ENCODE measurements around the gene LGR5. TPM values are rescaled to one million over a fixed set of nuclear protein-coding genes. Genes with fewer than 3 reads are reported as not detected.
"Not testable (repeated sequence)": the region's sequence is repeated elsewhere in the genome, so short reads cannot be mapped to it uniquely, and the experiment has no call there.

Gene LGR5
- polyA plus RNA-seq, 1 donor, result 4.5 TPM

DNA sequence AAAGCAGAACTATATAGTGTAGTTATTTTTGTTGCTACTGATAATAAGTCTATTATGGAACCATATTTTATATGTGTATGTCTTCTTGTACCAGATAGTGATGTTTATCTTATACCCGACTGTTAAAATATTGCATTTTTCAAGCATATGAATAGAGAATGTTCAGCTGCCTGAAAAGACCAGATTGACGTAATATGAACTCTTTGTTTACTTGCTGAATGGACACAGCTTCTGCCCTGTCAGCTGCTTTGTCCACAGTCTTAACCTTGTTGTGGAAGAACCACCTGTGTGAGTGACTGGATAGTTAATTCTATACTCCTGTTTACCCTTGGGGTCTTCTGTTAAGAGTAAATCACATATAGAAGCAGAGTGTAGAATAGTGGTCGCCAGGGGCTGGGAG, 109.3 kb downstream of the LGR5 start:
- no peak for DNase-seq (ENCODE audit: low read depth)

GRCh38 chr12:71551529-71551928, 111.9 kb downstream of the LGR5 start:
- no peak for DNase-seq (ENCODE audit: low read depth)

DNA sequence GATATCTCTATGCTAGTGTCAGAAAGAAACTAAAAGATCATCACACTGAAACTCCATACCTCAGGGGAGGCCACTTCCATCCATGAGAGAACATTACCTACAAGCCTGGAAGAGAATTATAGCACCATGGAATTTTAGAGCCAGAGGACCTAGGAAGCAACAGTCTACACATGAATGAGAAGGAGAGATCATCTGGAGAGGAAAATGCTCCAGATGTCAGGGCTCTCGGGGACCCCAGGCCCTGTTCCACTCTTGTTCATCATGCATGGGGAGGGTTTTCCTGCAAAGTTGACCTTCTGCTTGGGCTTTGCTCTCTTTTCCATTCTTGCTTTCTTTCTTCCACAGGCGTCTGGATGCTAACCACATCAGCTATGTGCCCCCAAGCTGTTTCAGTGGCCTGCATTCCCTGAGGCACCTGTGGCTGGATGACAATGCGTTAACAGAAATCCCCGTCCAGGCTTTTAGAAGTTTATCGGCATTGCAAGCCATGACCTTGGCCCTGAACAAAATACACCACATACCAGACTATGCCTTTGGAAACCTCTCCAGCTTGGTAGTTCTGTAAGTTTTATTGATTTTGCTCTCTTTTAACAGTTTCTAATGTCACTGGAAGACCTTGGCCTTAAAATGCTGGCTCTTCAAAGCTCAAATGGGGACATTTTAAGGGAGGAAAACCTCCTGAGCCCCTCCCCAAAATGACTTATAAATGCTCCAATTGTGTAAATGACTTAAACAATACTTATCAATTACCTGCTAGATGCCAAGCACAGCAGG, 113.3 kb downstream of the LGR5 start:
- no peak for DNase-seq (ENCODE audit: low read depth)

GRCh38 chr12:71555191-71555590, 115.6 kb downstream of the LGR5 start:
- DNase-seq (ENCODE audit: low read depth), result no peak

DNA sequence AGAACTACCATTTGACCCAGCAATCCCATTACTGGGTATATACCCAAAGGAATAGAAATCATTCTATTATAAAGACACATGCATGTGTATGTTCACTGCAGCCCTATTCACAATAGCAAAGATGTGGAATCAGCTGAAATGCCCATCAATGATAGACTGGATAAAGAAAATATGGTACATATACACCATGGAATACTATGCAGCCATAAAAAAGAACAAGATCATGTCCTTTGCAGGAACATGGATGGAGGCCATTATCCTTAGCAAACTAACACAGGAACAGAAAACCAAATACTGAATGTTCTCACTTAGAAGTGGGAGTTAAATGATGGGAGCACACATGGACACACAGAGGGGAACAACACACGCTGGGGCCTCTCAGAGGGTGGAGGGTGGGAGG, 116.2 kb downstream of the LGR5 start:
- not testable (repeated sequence) for DNase-seq (ENCODE audit: low read depth)

GRCh38 chr12:71556448-71556847, 116.8 kb downstream of the LGR5 start:
- no peak for DNase-seq (ENCODE audit: low read depth)

DNA sequence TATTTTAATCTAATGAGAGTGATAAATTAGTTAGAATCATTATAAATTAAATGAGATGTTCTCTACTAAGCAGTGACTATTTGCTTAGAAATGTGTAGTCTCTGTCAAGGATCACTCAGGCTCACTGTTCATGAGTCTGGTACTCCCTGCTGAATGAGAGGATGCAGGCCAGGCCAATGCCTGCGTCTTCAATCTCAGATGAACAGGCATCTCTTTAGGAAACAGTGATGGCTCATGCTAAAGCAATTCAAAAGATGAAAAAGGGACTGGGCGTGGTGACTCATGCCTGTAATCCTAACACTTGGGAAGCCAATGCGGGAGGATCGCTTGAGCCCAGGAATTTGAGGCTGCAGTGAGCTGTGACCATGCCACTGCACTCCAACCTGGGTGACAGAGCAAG, 117.3 kb downstream of the LGR5 start:
- DNase-seq (ENCODE audit: low read depth), result no peak

GRCh38 chr12:71558445-71558844, 118.8 kb downstream of the LGR5 start:
- DNase-seq (ENCODE audit: low read depth), result no peak

DNA sequence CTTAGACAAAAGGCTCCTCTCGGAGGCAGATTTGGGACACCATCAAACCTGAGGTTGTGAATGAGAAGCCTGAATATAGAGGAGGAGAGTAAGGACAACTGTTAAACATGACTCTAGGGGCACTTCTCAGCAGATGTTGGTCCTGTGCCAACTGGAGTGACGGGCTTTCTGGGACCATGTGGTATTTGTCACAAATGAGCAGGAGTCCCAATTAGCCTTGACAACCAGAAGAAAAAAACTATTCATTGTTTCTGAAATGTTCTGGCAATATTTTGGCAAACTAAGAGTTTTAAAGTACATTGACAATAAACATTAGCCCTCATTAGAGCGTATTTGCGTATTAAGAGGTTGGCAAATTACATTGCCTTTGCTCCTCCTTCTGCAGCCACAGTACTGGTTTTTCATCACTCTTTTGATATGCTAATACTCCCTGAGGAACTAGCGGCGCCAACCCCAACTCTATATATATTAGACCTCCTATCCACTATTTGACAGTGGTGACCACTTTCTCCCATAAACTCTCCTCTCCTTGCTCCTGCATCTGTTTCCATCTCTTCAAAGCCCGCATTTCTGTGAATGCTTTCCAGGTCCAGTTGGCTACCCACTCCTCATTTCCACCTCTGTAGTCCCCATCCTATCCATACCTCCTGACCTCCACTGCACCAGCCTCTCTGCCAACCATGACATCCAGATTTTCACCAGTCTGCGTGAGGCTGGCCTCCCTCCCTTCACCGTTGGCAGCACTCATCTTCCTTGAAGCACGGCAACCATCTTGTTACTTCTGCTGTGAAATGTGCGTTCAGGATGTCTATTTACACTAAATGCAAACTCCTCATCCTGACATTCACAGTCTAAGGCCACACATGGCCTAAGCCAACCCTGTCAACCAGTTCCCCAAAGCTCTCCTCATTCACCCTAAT, 123.3 kb downstream of the LGR5 start:
- DNase-seq (ENCODE audit: low read depth), result no peak

DNA sequence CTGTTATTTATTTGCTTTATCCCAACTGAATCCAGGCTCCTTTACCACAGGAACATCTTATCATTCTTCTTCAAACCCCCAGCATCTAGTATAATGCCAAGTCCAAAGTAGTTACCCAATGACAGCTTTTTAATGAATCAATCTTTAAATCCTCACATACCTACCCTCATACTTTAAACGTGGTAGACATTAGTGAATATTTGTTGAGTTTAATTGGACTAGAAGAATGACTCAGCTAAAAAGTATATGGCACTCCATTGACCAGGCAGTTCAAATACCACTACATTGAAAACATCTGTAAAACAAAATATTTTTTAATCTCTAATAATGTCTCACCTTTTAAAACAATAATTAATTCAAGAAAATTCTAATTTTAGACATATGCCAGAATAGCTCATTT, 125.9 kb downstream of the LGR5 start:
- DNase-seq (ENCODE audit: low read depth), result no peak

DNA sequence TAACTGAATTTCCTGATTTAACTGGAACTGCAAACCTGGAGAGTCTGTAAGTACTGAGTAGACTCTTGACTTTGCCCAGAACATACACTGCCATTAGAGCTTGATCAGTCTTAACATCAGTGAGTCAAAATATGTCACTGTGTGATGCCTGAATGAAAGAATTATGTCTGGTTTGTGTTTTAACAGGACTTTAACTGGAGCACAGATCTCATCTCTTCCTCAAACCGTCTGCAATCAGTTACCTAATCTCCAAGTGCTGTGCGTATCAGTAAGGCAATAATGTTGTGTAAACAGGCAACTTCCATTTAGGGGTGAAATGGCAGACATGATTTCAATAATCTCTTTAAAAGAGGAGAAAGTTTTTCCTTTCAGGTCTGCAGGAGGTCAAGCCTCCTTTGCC, 127.1 kb downstream of the LGR5 start:
- DNase-seq (ENCODE audit: low read depth), result no peak

- DNase-seq (ENCODE audit: low read depth), result no peak
Observed at GRCh38 chr12:71567537-71567936, 127.9 kb downstream of the LGR5 start.

- not testable (repeated sequence) for DNase-seq (ENCODE audit: low read depth)
Observed at GRCh38 chr12:71569885-71570284, 130.3 kb downstream of the LGR5 start.

GRCh38 chr12:71576496-71576895, 136.9 kb downstream of the LGR5 start:
- no peak for DNase-seq (ENCODE audit: low read depth)

DNA sequence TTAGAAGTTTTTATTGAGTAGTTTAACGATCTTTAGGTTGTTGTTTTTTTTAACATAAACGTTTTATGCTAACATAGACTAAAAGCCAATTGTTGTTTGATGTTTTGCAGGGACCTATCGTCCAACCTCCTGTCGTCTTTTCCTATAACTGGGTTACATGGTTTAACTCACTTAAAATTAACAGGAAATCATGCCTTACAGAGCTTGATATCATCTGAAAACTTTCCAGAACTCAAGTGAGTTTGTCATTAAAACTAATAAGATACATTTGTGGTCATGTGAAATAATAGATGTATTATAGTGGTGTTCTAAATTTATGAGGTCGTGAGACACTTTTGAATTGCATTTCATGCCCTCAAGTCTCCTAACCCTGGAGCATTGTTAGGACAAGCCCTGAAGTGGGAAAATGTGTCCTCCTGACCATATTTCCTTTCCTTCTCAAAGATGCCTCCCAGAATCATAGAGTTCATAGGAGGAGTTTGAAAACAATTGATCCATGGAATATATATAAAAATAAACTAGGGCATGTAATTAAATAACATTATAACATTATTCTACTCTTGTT, 139.2 kb downstream of the LGR5 start:
- no peak for DNase-seq (ENCODE audit: low read depth)

GRCh38 chr12:71581206-71581605, 141.6 kb downstream of the LGR5 start:
- DNase-seq (ENCODE audit: low read depth), result no peak

DNA sequence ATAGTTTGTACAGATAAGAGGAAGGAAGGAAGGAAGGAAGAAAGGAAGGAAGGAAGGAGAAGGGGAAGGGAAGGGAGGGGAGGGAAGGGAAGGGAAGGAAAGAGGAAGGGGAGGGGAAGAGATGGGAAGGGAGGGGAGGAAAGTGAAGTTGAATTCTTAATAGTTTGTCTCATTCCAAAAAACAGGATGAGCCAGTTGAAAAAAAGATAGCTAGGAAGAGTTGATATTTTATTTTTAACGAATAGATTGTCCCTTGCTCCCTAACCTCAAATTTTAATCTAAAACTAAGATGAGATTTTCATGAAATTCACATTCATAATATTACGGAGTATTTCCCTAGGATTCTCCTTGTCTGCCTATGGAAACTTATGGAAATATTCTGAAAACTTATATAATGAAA, 143.3 kb downstream of the LGR5 start:
- no peak for DNase-seq (ENCODE audit: low read depth)

DNA sequence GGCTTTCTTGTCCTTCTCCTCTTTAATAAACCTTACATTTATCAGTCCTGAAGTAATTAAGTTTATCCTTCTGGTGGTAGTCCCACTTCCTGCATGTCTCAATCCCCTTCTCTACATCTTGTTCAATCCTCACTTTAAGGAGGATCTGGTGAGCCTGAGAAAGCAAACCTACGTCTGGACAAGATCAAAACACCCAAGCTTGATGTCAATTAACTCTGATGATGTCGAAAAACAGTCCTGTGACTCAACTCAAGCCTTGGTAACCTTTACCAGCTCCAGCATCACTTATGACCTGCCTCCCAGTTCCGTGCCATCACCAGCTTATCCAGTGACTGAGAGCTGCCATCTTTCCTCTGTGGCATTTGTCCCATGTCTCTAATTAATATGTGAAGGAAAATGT, 144.8 kb downstream of the LGR5 start:
- DNase-seq (ENCODE audit: low read depth), result no peak

- DNase-seq (ENCODE audit: low read depth), result no peak
Observed at GRCh38 chr12:71585218-71585617, 145.6 kb downstream of the LGR5 start.

- no peak for DNase-seq (ENCODE audit: low read depth)
Observed at GRCh38 chr12:71587012-71587411, 147.4 kb downstream of the LGR5 start.

- DNase-seq (ENCODE audit: low read depth), result no peak
Observed at GRCh38 chr12:71589478-71589881, 149.9 kb downstream of the LGR5 start.

DNA sequence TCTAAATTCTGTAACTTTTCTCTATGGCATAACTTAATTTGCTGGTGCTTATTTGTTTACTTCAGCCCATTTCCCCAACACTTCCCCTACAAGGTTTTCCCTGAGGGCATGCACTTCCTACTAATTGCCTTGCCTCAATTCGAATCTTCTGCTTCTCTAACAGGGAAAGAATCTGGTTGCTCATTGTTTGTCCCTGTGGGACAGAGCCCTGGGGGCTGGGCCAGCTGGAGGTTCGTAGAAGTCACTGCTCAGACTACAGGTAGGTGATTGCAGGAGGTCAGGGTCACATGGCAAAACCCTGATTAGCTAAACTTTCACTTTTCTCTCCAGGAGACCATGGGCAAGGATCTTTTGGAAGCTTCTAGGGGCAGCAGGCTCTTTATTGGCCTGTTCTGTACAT, 152.0 kb downstream of the LGR5 start:
- no peak for DNase-seq (ENCODE audit: low read depth)

GRCh38 chr12:71592841-71593240, 153.2 kb downstream of the LGR5 start:
- DNase-seq (ENCODE audit: low read depth), result no peak
